Eye (tissue), 1 donor: Measurements from ENCODE around the gene RBM38.

Experiments
- DNase-seq: peaks from one replicate; pipeline ENCODE4 v3.0.0-alpha.2; 2015

Gene RBM38

DNA sequence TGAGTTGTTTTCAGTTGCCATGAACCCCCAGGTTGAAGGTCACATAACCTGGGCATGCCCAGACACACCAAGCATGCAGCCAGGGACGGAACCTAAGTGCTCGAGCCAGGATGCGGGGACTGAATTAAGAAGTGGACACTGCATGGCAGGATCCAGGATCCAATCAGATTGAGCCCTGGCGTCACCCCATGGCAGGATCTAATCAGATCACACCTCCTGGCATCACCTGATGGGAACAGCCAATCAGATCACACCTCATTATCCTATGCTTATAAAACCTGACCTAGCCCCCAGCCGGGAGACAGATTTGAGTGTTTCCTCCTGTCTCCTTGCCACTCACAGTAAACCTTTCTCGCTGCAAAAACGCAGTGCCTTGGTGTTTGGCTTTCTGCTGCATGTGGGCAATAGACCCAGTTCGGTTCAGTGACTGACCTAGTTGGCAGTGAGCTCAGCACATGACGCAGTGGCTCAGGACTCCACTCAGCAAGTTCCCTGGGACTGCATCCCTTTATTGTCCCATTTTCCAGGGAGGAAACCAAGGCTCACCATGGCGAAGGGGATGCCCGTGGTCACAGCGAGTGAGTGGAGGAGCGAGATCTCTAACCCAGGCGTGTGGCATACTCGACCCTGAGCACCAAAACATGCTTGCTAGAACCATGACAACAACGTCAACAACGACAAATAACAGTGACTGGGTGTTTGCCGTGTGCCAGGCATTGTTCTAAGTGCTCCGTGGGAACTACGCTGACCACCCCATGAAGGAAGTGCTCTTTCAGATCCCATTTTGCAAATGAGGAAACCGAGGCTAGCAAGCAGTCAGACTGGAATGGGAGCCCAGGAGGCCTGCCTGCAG lies 66.3 kb downstream of the RBM38 start:
- no peak for DNase-seq

DNA sequence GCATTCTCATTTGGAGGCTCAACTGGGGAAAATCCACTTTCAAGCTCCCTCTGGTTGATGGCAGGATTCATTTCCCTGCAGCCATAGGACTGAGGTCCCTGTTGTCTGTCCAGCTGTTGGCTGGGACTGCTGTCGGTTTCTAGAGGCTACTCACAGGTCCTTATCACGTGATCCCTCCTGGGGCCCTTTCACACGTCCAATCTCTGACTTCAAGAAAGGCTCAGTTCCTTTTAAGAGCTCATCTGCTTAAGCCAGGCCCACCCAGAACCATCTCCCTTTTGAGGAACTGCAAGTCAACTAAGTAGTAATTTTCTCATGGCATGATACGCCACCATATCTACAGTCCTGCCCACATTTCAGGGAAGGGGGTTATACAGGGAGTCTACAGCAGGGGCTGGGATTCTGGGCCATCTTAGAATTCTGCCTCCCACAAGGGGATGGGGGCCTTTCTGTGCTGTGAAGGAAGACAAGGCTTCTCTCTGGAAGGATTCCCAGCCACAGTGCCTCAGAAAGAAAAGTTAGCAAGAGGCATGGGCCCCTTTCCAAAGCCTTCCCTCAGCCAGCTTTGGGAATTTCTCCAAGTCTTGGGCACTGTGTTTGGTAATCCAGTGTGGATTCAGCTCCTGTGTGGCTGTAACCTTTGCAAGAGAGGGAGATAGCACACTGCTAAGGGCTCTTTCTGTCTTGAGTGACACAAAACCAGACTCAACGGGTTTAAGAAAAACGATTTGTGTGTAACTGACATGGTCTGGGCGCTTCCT lies 67.4 kb downstream of the RBM38 start:
- DNase-seq, result no peak
